Measurements from ENCODE around the gene CACNA2D3. TPM values are rescaled to one million over a fixed set of nuclear protein-coding genes. Genes with fewer than 3 reads are reported as not detected.

CACNA2D3 gene
- total RNA-seq, 1 experiment from 2014 or later = not detected

- H3K9me3 Mint-ChIP-seq (ENCODE audit: unreplicated experiment) = no peaks in the 10 kb centered on the region
- ChIA-PET CTCF (no interaction called here), POLR2A (no interaction called here)
- H3K36me3 Mint-ChIP-seq (ENCODE audit: insufficient read depth, unreplicated experiment) = no peaks in the 10 kb centered on the region
- TF ChIP-seq, protein P1, sequence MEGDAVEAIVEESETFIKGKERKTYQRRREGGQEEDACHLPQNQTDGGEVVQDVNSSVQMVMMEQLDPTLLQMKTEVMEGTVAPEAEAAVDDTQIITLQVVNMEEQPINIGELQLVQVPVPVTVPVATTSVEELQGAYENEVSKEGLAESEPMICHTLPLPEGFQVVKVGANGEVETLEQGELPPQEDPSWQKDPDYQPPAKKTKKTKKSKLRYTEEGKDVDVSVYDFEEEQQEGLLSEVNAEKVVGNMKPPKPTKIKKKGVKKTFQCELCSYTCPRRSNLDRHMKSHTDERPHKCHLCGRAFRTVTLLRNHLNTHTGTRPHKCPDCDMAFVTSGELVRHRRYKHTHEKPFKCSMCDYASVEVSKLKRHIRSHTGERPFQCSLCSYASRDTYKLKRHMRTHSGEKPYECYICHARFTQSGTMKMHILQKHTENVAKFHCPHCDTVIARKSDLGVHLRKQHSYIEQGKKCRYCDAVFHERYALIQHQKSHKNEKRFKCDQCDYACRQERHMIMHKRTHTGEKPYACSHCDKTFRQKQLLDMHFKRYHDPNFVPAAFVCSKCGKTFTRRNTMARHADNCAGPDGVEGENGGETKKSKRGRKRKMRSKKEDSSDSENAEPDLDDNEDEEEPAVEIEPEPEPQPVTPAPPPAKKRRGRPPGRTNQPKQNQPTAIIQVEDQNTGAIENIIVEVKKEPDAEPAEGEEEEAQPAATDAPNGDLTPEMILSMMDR (IDR thresholded peaks at IDR 0.05; ENCODE audit: insufficient read depth in 1 of 2, low read depth in 1 of 2, low read length in 1 of 2, severe bottlenecking in 1 of 2, unreplicated experiment in 1 of 2) = no peak
- no peaks in the 10 kb centered on the region for H3K4me1 Mint-ChIP-seq (ENCODE audit: low read depth, unreplicated experiment)
- Histone ChIP-seq H3K27me3 (replicated peaks; ENCODE audit: control insufficient read depth, insufficient read depth, low read length) (no peaks in the 10 kb centered on the region), H3K9me3 (no peaks in the 10 kb centered on the region), H3K4me3 (ENCODE audit: low read depth, low read length) (no peak overlapping the region), H3K36me3 (ENCODE audit: control insufficient read depth, insufficient read depth, low read length) (no peaks in the 10 kb centered on the region), H3K4me1 (no peaks in the 10 kb centered on the region)
- no peak for DNase-seq
- no TSS peak for BruUV-seq (replicated peaks)
- intact Hi-C loops (cut with micrococcal nuclease; ENCODE audit: unreplicated experiment) = loop anchor here (1.0 kb wide), 1 partner anchor 142 kb away; no protein-coding TSS in a partner anchor
- no peak overlapping the region for H3K27ac Mint-ChIP-seq (ENCODE audit: unreplicated experiment)
- H3K27me3 Mint-ChIP-seq (ENCODE audit: insufficient read depth, unreplicated experiment) = peaks cover 11% of the 10 kb centered on the region
- no peak overlapping the region for H3K4me3 Mint-ChIP-seq (ENCODE audit: unreplicated experiment)
Measured at GRCh38 chr3:55012091-55012490, 889.7 kb downstream of the CACNA2D3 start.

GRCh38 chr3:55013145-55013925 is 891.0 kb downstream of the CACNA2D3 start:
- H3K27ac Mint-ChIP-seq (ENCODE audit: unreplicated experiment) = no peak overlapping the region
- H3K9me3 ChIP-seq = no peaks in the 10 kb centered on the region
- BruUV-seq (replicated peaks) = no TSS peak
- CTCF ChIA-PET = interaction anchor here (0.5 to 0.6 kb wide), 2 partner anchors 56 to 585 kb away, joined by 3 read pairs; no protein-coding TSS in a partner anchor
- H3K36me3 ChIP-seq (ENCODE audit: control insufficient read depth, insufficient read depth, low read length) = no peaks in the 10 kb centered on the region
- no peaks in the 10 kb centered on the region for H3K9me3 Mint-ChIP-seq (ENCODE audit: unreplicated experiment)
- peak in 1 of 2 experiments; percentile 21 for DNase-seq
- intact Hi-C loops (cut with micrococcal nuclease; ENCODE audit: unreplicated experiment) = loop anchor here (1.0 kb wide), 1 partner anchor 62 kb away; no protein-coding TSS in a partner anchor
- no peaks in the 10 kb centered on the region for H3K27me3 ChIP-seq (replicated peaks; ENCODE audit: control insufficient read depth, insufficient read depth, low read length)
- no peaks in the 10 kb centered on the region for H3K4me1 ChIP-seq
- no peak overlapping the region for H3K4me3 ChIP-seq (ENCODE audit: low read depth, low read length)
- POLR2A ChIA-PET = no interaction called here
- TF ChIP-seq, protein P1 (IDR thresholded peaks at IDR 0.05; ENCODE audit: insufficient read depth in 1 of 2, low read depth in 1 of 2, low read length in 1 of 2, severe bottlenecking in 1 of 2, unreplicated experiment in 1 of 2) = peak in 1 of 2 experiments; percentile 29
- no peaks in the 10 kb centered on the region for H3K36me3 Mint-ChIP-seq (ENCODE audit: insufficient read depth, unreplicated experiment)
- no peaks in the 10 kb centered on the region for H3K4me1 Mint-ChIP-seq (ENCODE audit: low read depth, unreplicated experiment)
- H3K27me3 Mint-ChIP-seq (ENCODE audit: insufficient read depth, unreplicated experiment) = peaks cover 9% of the 10 kb centered on the region
- H3K4me3 Mint-ChIP-seq (ENCODE audit: unreplicated experiment) = no peak overlapping the region

- Histone ChIP-seq H3K4me3 (ENCODE audit: low read depth, low read length) (no peak overlapping the region), H3K9me3 (no peaks in the 10 kb centered on the region), H3K4me1 (no peaks in the 10 kb centered on the region), H3K27me3 (replicated peaks; ENCODE audit: control insufficient read depth, insufficient read depth, low read length) (no peaks in the 10 kb centered on the region), H3K36me3 (ENCODE audit: control insufficient read depth, insufficient read depth, low read length) (no peaks in the 10 kb centered on the region)
- Mint-ChIP-seq H3K4me1 (ENCODE audit: low read depth, unreplicated experiment) (no peaks in the 10 kb centered on the region), H3K9me3 (ENCODE audit: unreplicated experiment) (no peaks in the 10 kb centered on the region), H3K4me3 (ENCODE audit: unreplicated experiment) (no peak overlapping the region), H3K36me3 (ENCODE audit: insufficient read depth, unreplicated experiment) (no peaks in the 10 kb centered on the region), H3K27me3 (ENCODE audit: insufficient read depth, unreplicated experiment) (peaks cover 13% of the 10 kb centered on the region), H3K27ac (ENCODE audit: unreplicated experiment) (no peak overlapping the region)
- TF ChIP-seq, protein P1 (IDR thresholded peaks at IDR 0.05; ENCODE audit: insufficient read depth in 1 of 2, low read depth in 1 of 2, low read length in 1 of 2, severe bottlenecking in 1 of 2, unreplicated experiment in 1 of 2) = no peak
- intact Hi-C loops (cut with micrococcal nuclease; ENCODE audit: unreplicated experiment) = no loop called here
- ChIA-PET CTCF (no interaction called here), POLR2A (no interaction called here)
- BruUV-seq (replicated peaks) = no TSS peak
- no peak for DNase-seq
Measured at GRCh38 chr3:55014081-55014480, 891.7 kb downstream of the CACNA2D3 start.

All from Caco-2 (cell line).